Activated CD4-positive, alpha-beta T cell treated with anti-CD3 and anti-CD28 coated beads, Interleukin-2, amount 50 U/mL, for 4 hours (primary cell): ENCODE data around the gene TMEM51.
"Not testable (repeated sequence)": the region's sequence is repeated elsewhere in the genome, so short reads cannot be mapped to it uniquely, and the experiment has no call there.

ENCODE experiments used
- DNase-seq, 2 experiments: peaks; one replicate each; pipeline ENCODE4 v3.0.0-alpha.2; 2020

The TMEM51 gene

GRCh38 chr1:15155888-15156741, 2.6 kb downstream of the TMEM51 start:
- DNase-seq, result no peak

- no peak for DNase-seq
Observed at GRCh38 chr1:15156807-15157380, 3.3 kb downstream of the TMEM51 start.

GRCh38 chr1:15157524-15158399, 4.2 kb downstream of the TMEM51 start:
- DNase-seq, result no peak

- DNase-seq, result no peak
Observed at GRCh38 chr1:15158506-15159165, 5.1 kb downstream of the TMEM51 start.

- DNase-seq, result no peak
Observed at GRCh38 chr1:15159166-15159555, 5.6 kb downstream of the TMEM51 start.

- no peak for DNase-seq
Observed at GRCh38 chr1:15160626-15161025, 7.1 kb downstream of the TMEM51 start.

- no peak for DNase-seq
Observed at GRCh38 chr1:15167386-15167785, 13.8 kb downstream of the TMEM51 start.

GRCh38 chr1:15168479-15168878, 14.9 kb downstream of the TMEM51 start:
- DNase-seq, result no peak

- DNase-seq, result no peak
Observed at GRCh38 chr1:15170071-15170470, 16.5 kb downstream of the TMEM51 start.

- DNase-seq, result no peak
Observed at GRCh38 chr1:15171271-15171908, 17.8 kb downstream of the TMEM51 start.

- DNase-seq, result no peak
Observed at GRCh38 chr1:15172405-15173259, 19.1 kb downstream of the TMEM51 start.

- no peak for DNase-seq
Observed at GRCh38 chr1:15173863-15174614, 20.5 kb downstream of the TMEM51 start.

- no peak for DNase-seq
Observed at GRCh38 chr1:15174615-15174983, 21.1 kb downstream of the TMEM51 start.

- not testable (repeated sequence) for DNase-seq
Observed at GRCh38 chr1:15175324-15176094, 22.0 kb downstream of the TMEM51 start.

- no peak for DNase-seq
Observed at GRCh38 chr1:15176120-15176519, 22.6 kb downstream of the TMEM51 start.

- DNase-seq, result no peak
Observed at GRCh38 chr1:15176898-15177665, 23.5 kb downstream of the TMEM51 start.

- DNase-seq, result no peak
Observed at GRCh38 chr1:15177710-15178166, 24.2 kb downstream of the TMEM51 start.

- no peak for DNase-seq
Observed at GRCh38 chr1:15178571-15179484, 25.3 kb downstream of the TMEM51 start.
